HG03039 (cell line): ENCODE results near the gene LRRC4.

Experiments
- ATAC-seq: cut with Tn5 transposase; IDR thresholded peaks from one replicate; pipeline ENCODE4 v1.9.1; 2021; ENCODE audit warnings: mild to moderate bottlenecking, moderate library complexity; ENCODE audit not compliant: unreplicated experiment

Gene LRRC4

GRCh38 chr7:128008141-128008540, 23.1 kb downstream of the LRRC4 start:
- ATAC-seq = no peak

- ATAC-seq = no peak
Observed at GRCh38 chr7:128007303-128007680, 23.9 kb downstream of the LRRC4 start.

DNA sequence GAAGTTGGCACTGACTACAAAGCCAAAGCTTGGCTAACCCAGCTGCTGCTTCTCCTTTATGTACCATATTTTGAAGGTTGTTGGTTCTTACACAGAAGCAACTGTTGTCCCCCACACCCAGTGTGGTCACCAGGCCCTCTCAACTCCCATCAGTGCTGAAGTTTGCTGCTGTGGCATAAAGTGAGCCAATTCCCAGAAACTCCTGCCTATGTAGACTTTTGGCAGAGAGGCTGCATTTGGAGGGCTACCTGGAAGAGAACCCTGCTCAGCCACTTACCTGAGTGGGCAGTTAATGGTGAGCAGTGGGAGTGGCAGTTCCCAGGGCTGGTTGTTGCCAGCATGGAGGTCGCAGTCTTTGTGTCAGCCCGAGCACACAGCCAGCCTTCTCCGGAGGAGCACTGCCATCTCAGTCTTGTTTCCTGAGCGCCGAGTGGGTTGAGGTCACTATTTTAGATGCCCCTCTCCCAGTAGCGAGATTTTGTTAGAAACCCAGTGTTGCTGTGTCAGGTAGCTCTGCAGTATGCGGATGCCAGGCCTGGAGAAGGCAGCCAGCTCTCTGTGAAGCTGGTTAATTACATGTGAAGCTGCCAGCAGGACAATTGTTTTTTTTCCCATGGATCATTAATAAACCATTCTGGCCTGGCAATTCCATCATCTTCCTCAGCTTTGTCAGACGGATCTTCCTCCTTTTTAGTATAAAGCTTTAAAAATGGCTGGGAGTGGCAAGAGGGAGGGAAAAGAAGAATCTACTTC, 24.5 kb downstream of the LRRC4 start:
- no peak for ATAC-seq

DNA sequence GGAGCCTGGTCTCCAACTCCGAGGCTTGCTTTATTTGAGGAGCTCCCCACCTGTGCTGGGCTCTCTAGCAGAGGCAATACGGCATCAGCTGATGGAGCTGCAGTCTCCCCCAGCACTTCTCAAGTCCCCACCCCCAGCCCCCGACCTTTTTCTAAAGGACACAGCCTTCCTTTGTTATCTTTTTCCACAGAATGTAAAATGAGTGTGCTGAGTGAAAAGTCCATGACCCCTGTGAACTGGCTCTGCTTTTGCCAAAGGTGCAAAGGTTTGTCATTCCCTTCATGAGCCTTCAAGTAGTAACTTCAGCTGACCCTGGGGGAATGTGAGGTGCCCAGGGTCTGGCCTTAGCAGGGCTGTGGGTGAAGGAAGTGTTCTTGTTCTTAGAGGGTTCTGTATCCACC, 25.5 kb downstream of the LRRC4 start:
- ATAC-seq = no peak

DNA sequence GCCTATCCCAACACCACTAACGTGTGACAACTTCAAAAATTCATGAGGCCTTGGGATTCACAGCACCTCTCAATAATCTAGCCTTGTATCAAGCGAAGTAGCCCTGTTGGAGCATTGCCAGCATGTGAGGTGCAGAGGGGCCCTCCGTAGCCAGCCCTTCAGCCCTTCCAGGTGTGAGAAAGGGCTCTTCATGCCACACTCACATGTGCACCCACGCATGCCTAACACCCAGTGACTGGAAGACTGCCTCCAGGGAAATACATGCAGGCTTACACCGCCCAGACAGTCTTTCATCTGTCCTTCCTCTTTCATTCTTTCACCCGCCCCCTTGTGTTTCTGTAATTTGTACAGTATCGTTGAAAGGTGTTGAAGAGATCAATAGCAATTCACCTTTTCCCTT, 26.1 kb downstream of the LRRC4 start:
- ATAC-seq = no peak

GRCh38 chr7:128004623-128005022, 26.6 kb downstream of the LRRC4 start:
- no peak for ATAC-seq

- no peak for ATAC-seq
Observed at GRCh38 chr7:128003787-128004186, 27.4 kb downstream of the LRRC4 start.

- peak; percentile 48 for ATAC-seq
Observed at GRCh38 chr7:128003167-128003566, 28.1 kb downstream of the LRRC4 start.

DNA sequence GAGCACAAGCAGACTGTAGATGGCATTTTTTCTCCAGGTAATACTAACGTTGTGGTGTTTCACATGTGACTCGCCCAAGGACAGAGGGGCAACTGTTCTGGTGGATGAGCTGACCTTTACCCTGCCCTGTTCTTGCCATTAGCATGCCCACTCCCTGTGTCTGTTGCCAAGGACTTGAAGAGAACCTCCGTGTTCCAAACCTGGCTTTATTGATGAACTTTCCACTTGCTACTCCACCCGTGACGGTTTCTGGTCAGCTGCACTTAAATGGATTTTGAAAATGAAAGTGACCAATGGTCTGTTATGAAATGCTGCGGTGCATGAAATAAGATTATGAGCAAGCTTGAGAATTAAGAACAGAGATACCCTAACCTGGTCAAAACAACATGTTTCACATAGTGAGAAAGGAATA, 30.4 kb downstream of the LRRC4 start:
- peak; percentile 44 for ATAC-seq

- no peak for ATAC-seq
Observed at GRCh38 chr7:128000048-128000447, 31.2 kb downstream of the LRRC4 start.

- ATAC-seq = no peak
Observed at GRCh38 chr7:127998671-127999070, 32.6 kb downstream of the LRRC4 start.

GRCh38 chr7:127997226-127997922, 33.9 kb downstream of the LRRC4 start:
- no peak for ATAC-seq

DNA sequence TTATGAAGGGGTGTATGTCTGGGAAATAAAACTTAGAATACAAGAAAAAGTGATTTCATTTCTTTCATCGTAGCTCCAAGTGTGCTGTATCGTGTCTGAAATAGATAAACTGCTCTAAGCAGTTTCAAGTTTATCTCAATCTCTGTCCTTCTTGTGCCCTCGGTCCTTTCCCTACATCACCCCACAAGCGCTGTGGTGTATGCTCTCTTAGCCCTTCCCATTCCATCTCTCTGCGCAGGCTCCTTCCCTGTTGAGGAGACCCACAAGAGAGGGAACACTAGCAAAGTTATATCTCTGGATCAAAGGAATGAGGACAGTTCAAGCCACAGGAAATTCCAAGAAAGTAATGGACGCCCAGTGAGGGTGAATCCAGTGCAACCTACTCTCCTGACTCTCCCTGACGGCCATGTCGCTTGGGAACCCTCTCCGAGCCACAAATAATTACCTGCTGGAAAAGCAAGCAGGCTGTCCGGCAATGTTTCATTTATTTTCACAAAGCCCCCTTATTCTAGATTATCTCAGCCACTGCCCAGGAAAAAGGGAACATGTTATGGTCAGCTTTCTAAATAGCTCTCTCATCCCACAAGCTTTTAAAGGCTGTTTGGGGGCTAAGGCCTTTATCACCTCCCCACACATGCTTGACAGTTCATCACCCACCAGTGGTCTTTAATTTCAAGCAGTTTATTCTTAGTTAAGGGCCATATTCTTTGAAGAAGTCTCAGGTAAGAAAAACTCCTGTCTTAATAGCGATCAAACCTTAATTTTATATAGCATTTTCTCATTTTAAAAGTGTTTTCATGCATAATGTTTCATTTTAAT, 34.8 kb downstream of the LRRC4 start:
- ATAC-seq = no peak

- ATAC-seq = no peak
Observed at GRCh38 chr7:127995881-127996215, 35.4 kb downstream of the LRRC4 start.

DNA sequence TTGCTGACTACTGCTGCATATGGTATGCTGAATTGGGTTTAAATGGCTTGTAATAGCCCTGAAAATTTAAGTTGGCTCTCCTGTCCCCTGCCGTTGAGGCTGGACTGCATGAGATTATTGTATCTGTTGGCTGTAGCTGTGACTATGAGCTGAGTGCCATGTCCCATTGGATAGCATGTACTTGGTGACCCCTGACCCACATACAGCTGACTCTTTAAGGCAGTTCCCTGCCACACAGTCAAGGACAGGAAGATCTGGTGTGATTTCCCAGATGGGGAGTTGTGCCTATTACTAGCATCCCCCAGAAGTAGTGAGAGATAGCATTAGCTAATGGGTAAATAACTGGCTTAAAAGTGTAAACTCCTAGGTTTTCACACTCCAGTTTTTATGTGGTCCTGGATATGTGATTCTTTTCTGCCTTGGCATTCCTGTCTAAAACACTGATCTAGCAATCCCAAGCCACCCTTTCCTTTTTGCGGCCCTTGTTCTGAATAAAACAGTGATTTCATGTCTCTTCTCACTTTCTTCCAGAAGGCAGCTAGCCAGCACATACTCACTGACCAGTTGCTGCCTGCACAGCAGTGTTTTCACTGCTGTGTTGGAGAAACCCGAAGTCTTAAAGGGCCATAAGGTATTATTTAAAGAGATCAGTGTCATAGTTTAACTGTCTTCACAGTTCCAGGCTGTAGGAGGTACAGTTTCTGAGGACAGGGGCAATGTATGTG, 35.9 kb downstream of the LRRC4 start:
- no peak for ATAC-seq

- ATAC-seq = no peak
Observed at GRCh38 chr7:127993987-127994386, 37.2 kb downstream of the LRRC4 start.

GRCh38 chr7:127993317-127993716, 37.9 kb downstream of the LRRC4 start:
- no peak for ATAC-seq

- ATAC-seq = no peak
Observed at GRCh38 chr7:127988751-127989150, 42.5 kb downstream of the LRRC4 start.

DNA sequence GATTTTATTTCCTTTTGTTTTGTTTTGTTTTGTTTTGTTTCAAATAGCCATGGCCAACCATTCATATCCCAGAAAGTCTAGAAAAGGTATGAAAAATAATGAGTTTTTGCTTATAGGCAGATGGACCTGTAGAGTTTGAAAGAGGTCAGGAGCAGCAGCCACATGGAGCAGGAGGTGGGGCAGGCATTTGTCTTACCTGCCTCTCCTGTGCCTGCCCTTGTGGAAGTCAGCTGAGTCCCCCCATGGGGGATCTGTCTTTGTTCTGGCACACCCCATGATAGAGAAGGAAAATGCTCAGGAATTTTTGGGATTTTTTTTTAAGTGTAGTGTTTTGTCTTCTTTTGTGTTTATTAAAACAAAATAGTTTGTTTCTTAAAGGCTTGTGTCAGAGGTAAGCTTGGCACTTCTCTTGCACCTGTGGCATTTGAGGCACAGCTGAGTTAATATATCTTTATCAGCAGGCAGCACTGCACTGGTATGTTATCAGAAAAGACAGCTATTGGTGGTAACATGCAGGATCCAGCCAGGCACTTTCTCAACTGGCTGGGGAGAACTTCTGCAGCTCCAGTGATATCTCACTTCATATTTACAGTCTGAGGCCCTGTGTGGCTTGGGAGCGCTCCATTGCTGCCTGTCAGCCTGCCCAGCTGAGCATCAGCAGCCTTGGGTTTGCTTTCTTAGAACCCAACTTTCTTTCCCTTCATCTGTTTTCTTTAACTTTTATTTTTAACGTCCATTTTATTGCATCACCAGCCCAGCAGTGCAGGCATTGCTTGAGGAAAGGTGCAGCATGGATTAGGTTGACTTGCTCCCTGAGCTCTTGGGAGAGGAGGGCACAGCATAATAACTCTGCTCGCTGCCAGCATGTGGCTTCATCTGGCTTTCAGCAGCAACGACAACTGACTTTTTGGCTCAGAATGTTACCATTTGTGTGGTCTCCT, 44.4 kb downstream of the LRRC4 start:
- ATAC-seq = no peak

- ATAC-seq = no peak
Observed at GRCh38 chr7:127983804-127984332, 47.4 kb downstream of the LRRC4 start.
